AG08395 (cell line): ENCODE data around the gene NEU1.

ENCODE experiments used
- DNase-seq: peaks from one replicate; pipeline ENCODE4 v3.0.0; 2012; ENCODE audit warnings: mixed read lengths, low spot score

The NEU1 gene

DNA sequence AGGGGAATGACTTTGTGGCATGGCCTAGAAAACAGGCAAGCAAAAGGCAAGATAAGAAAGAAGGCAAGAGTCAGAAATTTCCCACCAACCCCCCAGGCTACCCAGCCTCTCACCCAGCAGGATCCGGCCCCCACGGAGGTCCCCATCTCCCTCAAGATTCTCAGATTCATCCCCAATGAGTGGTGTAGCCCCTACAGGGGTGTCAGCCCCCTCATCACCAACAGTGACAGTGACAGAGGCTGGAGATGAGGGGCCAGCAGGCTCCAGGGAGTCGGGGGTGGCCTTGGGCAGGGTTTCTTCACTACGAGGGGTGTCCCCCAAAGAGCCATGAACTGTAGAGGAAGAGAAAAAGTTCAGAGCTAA is 33.9 kb upstream of the NEU1 start:
- no peak for DNase-seq

DNA sequence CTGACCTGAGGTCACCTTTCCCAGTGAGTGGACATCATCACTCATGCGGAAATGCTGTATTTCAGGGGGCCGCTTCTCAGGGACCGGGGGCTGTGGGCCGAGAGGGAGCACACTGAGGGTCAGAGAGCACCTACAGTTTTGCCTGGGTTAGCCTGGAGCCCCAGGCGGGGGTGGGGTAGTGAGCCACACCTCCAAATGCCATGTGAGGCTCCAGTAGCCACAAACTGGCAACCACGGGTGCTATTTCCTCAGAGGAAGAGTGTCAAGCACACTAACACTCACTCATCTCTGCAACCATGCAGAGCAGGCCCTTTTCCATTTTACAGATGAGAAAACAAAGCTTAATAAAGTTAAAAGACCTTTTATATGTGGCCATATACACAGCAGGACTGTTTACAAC is 30.2 kb upstream of the NEU1 start:
- DNase-seq: no peak

DNA sequence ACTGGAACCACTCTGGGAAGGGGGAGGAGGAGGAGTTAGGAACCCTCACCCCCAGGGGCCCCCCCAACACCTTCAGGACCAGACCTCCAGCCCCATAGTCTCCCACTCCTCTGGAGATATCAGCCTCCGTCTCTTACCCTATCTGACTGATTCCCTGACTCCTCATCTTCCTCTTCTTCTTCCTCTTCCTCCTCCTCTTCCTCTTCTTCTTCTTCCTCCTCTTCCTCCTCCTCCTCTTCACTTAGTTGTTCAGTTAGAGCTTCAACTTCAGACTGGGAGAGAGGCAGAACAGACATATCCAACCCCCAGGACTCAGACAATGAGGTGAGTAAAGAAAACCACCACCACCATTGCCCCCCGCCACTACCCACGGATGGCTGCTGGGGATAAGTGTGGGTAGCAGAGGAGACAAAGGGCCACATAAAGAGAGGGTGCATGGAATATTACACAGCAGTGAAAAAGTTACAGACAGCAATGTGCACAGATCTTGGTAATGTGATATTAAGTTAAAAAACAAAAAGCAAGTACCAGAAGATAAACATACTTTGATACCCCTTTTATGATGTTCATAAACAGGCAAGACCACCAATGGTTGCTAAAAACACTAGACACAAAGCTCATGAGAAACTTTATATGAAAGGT is 26.8 kb upstream of the NEU1 start:
- DNase-seq: no peak

DNA sequence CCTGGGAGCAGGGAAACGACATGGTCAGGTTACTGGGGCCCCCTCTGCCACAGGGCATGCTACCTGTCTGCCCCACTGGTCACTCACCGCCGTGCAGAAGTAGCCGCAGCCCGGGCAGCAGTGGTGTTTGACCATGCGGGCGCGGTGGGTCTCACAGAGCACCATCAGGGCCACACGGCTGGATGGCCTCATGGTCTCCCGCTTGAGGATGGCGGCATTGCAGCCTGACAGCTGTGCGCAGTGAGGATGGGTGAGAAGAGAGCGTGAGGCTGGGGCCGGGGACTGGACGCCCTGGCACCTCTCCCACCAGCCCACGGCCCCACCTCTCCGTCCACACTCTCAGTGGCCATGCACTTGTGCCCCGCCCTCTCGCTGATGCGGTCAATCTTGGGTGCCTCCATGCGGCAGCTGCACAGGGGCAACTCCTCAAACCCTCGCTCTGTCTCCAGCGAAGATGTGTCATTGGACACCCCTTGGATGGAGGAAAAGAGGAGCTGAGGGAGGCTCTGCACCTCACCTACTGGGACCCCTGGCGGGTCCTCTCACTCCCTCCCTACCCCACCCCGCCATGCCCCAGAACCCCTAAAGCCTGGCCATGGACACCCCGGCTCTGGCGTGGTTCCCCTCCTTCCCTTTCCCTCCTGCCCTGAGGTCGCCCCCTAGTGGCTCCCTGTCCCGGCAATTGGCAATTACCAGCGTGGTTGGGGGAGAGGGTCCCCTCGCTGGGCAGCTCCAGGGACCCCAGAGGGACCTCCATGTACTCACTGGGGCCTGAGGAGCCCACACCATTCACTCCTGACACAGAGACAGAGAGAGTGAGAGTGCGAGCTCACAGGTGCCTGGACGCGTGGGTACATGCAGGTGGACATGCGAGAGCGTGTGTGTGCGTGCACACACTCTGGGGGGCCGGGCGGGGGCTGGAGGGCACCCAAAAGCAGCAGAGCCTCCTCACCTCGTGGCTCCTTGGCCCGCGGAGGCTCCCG is 25.9 kb upstream of the NEU1 start:
- peak; percentile 47 for DNase-seq

DNA sequence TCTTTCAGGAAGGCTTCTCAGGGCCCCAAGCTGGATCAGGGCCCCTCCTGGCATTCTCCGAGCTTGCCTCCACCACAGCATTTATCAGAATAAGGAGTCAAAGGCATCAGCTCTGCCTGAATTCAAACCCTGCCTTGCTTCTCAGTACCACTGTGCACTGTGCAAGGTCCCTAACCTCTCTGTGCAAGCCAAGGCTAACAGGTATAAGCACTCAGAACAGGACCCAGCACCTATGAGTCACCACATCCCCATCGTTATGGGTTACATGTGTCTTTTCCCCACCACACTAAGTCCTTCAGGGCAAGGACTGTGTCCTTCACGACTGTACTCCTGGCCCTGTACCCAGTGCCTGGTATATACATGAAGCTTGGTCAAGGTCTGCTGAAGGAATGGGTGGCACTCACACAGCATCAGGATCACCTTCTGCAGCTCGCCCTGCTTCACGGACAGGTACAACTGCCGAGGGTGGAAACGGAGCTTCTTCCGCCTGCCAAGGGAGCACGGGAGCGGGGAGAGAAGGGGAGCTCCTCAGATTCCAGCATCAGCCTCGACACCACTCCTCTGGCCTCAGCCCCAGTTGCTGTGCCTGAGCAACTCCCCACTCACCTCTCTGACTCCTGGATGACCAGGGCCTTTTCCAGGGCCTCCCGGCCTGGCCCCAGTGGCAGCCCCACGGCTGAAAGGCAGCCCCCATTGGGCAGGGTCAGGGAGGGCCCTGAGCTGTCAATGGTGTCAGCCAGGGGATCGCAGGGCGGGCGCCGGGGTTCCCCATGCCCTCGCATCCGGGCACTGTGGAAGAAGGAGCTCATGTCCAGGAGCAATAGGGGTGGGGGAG is 24.8 kb upstream of the NEU1 start:
- DNase-seq: no peak

DNA sequence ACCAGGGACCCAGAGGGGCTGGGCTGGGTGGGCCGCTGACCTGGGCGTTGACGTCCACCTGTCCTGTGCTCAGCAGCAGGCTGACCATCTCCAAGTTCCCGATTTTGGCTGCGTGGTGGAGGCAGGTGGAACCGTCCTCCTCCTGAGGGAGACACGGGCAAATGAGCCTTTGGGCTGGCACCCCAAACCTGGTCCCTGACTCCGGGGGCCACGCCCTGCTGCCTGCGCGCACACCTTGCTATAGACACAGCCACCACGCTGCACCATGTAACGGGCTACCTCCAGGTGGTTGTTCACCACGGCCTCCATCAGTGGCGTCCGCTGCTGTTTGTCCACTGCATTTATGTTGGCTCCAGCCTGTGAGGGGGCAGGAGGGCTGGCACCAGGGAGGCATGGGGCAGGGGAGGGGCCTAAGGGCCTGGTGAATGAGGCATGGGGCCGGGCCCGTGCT is 23.9 kb upstream of the NEU1 start:
- no peak for DNase-seq

DNA sequence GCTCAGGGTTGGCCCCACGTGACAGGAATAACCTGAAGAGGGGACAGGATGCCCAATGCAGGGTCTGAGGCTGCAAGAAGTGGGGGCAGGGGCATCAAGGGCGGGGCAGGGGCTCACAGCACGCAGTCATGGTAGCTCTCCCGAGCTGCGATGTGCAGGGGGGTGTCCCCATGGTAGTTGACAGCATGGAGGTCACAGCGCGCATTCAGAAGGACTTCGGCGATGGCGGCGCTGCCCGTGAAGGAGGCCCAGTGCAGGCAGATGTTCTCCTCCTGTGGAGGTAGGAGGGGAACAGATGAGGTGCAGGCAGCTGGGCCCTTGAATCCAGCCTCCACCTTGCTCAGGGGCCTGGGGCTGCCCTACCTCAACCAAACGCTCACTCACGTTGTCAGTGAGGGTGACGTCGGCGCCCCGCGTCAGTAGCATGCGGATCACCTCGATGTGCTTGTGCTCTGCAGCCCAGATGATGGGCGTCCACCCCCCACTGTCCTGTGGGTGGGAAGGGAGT is 22.0 kb upstream of the NEU1 start:
- DNase-seq: no peak

DNA sequence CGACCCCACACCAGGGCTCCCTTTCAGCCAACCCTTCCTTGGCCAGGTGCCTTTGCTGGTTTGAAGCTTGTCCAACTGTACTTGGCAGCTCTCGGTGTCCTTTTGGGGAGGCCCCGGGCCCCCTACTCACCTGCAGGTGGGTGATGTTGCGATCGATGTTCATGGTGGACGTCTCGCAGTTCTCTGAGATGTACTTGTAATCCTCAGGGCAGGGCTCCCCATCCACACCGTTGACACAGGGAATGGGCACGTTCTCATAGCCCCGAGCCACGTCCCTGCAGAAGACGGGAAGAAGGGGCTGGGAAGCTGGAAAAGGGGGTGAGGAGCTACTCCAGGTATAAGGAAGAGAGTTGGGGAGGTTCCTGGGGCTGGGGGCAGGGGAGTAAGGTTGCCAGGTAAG is 21.1 kb upstream of the NEU1 start:
- DNase-seq: no peak

DNA sequence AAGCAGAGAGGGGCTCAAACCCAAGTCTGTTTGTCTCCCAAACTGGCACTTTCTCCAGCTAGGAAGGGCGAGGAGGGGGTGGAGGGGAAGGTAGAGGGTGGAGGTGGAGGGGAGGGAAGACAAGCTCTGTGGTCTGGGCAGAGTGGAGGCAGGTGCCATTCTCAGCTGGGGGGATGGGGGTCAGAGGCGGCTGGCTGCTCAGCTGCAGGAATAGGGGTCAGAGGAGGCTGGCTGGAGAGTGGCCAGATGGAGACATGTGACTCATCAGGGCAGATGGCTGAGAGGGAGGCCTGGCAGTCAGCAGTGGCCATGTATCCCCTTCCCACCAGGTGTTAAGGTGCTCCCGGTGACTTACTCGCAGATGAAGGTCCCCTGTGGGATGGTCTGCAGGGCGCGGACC is 19.7 kb upstream of the NEU1 start:
- DNase-seq: peak; percentile 35

DNA sequence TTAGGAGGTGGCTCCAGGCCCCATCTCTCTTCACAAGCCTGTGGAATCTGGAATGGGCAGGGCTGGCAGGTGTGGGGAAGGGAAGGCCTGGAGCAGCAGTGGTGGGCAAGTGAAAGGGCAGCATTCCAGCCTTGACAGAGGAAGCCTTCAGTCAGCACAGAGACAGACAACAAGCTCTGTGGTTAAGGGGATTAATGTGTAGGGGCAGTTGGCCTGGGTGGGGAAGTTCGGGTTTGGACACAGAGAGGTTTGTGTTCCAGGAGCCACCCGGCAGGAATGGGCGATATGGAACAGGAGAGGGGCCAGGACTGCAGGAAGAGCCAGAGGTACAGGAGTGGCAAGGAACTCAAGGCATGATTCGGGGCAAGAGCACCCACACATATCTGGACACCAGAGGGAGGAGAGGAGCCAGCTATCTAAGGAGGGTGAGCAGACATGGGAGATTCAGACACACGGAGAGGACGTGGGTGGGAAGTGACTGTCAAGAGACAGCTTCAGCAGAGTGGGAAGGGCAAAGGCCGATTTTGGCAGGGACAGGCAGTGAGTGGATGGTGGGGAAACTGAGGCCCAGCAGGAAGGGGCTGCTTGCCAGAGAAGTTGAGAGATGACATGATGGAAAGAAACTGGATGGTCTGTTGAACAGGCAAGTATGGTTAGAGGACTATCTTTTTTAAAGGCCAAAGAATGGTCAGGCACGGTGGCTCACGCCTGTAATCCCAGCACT is 18.7 kb upstream of the NEU1 start:
- DNase-seq: no peak

DNA sequence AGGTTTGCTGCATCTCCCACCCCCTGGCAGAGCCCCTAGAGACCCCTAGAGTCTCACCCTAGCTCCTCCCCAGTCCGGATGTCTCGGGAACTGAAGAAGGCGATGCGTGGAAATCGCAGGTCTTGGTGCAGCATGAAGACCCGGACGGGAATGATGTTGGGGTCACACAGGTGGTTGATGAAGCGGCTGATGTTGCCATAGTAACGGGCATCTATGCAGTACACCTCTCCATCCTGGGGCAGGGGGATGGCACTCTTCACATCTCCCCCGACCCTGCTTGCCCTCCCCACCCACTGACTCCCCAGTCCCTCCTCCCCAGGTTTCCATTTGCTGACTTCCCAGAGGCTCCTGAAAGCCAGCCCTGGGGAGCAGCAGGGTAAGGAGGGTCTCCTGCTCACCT is 18.0 kb upstream of the NEU1 start:
- DNase-seq: no peak

DNA sequence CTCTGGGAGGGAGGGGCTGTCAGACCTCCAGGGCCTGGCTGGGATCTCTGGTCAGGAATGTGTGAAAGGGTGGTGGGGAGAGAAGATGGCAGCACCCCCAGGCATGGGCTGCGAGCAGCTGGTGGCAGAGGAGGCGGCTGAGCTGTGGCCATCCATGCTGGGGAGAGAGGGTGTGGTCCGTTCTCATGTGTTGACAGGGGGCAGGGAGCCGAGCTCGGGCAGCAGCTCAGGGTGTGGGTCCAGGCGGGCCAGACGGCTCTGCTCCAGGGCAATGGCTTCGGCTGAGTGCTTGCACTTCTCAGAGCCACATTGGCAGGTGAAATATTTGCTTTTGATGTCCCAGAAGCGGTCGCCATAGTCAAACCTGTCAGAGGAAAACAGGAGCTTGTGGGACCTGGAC is 17.3 kb upstream of the NEU1 start:
- DNase-seq: no peak

DNA sequence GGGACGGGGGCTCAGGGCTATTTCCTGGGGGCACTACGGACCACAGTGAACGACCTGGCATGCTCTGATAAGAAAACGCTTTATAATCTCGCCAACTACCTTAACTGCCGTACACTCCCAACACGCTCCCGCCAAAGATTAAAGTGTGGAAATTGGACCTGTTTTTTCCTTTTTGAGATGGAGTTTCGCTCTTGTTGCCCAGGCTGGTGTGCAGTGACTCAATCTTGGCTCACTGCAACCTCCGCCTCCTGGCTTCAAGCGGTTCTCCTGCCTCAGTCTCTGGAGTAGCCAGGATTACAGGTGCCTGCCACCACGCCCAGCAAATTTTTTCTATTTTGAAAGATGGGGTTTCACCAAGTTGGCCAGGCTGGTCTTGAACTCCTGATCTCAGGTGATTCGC is 16.5 kb upstream of the NEU1 start:
- DNase-seq: no peak

DNA sequence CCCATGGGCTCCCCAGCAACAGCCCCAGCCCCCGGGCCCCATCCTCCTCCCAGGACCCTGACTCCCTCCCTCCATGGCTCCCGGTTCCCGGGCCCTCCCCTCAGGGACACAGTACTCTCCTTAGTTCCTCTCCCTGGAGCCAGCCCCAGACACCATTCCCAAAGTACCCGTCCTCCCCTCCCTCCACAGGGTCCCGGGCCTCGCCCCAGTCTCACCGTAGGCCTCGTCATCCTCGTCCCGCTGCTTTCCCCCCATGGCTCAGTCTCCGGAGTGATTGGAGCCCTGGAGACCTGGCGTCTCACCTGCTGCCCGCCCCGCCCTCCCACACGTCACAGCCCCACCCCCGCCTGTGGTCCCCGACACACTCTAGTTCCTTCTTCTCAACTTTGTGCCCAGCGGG is 16.1 kb upstream of the NEU1 start, which contains the start of gene SLC44A4:
Gene SLC44A4 (minus strand): TSS at position 272 of the 400 bp plus-strand sequence. CDS start 17 bp downstream, at position 255.
- DNase-seq: no peak

DNA sequence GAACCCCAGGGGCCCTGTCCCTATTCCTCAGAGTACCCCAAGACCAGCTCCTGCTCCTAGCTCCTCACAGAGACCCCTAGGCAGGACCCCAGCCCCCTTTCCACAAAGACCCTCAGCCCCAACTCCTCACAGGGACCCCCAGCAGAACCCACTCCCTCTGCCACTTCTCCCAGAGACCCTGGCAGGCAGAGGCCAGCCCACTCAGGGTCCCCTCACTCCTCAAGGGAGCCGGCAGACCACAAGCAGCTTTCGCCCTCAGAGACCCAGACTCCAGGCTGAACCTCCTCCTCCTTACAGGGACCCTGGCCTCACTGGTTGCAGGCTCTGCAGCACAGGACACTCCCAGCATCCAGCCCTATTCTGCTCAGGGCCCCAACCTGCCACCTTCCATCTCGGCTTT is 15.6 kb upstream of the NEU1 start:
- no peak for DNase-seq

DNA sequence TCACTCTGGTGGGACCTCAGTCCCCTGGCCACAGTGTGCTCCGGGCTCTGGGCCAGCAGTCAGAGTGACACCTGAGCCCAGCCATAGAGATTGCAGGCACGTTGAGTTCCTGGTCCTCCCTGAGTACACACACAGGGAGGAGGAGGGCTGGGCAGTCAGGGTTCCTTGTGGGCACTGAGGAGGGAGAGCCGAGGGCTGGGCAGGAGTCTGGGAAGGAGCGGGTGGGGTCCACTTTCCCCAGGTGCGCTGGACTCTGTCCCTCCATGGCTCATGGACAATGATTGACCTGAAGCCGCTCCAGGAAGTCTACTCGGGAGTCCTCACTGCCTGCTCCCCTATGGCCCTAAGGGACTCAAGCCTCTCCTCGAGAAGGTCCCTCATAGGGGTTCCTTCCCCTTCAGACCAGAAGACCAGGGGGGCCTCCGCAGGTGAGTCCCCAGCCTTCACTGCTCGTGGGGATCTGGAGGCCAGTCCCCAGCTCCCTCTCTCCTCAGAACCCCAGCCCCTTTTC is 15.1 kb upstream of the NEU1 start:
- DNase-seq: no peak

DNA sequence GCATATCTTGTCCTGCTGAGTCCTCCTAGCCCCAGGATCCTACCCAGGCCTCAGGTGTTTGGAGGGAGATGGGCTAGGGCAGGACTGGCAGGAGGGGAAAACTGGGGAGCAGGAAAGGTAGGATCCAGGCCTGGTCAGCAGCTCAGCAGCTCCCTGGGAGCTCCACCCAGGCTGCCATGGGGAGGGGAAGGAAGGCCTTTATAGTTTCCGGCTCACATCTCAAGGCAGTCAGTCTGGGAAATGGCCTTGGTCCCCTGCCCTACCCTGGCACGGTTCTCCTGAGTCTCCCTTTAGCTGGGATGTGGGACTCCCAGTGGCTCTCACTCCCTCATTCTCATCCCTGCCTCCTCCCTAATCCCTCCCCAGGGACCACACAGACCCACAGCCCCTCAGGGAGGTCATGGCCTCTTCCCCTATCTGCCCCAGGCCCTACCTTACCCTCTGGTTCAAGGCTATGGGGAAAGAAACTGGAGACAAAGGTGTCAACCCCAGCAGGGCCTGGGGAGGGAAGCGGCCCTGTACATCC is 14.6 kb upstream of the NEU1 start:
- DNase-seq: no peak

DNA sequence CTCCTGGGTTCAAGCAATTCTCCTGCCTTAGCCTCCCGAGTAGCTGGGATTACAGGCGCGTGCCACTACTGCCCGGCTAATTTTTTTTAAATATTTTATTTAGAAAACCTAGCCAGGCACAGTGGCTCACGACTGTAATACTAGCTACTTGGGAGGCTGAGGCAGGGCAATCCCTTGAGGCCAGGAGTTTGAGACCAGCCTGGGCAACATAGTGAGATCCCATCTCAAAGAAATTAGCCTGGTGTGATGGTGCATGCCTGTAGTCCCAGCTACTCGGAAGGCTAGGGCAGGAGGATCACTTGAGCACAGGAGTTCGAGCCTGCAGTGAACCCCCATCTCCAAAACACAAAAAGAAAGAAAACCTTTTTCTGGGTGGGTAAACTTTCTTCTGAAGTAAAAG is 13.7 kb upstream of the NEU1 start:
- no peak for DNase-seq

DNA sequence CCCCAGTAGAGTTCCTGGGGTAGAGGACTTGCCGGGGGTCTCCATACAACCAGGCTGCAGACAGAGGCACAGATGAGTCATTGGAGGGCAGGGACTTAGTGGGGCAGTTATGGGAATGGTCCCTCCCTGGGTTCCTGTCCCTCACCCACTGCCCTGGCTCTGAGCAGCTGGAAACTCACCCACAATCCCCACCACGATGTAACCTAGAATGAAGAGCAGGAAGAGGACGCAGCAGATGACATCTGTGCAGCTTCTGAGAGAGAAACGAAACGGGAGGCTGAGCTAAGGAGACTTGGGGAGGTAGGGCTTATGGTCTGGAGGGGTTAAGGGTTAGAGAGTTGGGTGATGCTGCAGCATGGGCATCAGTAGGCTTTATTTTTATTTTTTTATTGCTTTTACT is 13.3 kb upstream of the NEU1 start:
- no peak for DNase-seq

DNA sequence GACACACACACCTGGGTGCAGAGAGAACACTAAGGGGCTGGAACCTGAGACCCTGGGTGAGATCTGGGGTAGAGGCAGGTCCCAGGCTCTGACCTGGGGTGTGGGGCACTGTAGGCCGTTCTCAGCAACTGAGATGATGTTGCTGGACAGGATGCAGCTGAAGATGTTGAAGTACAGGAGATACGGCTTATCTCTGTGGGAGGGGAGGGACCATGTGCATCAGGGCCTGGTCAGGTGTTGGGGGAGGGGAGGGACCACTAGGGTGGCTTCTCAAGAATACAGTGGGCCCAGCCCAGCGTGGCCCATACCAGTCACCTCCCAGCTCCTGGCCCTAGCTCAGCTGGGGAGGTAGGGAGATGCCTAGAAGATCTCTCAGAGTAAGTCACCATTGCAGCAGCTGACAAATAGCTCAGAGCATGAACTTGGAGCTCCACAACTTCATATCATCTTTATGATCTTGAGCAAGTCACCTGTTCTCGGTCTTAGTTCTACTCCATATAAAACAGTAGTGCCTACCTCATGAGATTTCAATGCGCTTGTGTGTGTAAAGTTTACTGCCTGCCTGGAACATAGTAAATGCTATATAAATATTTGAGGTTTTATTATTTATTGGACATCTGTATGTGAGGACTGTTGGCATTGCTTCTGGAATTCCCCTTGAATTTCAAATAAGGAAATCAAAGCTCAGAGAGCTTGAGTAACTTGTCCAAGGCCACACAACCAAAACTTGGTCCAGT is 12.4 kb upstream of the NEU1 start:
- DNase-seq: no peak
